Neutrophil (primary cell): Measurements from ENCODE around the gene ACIN1.

Source experiments
- H3K27ac ChIP-seq: fragments of 200-600 bp; sonication (generic); 2 replicates; pipeline ENCODE4 v1.5.1; 2016; ENCODE audit warnings: mild to moderate bottlenecking, moderate library complexity
- H3K27me3 ChIP-seq: fragments of 200-600 bp; sonication (generic); 2 replicates; pipeline ENCODE4 v1.6.0; 2016; ENCODE audit warnings: mild to moderate bottlenecking
- H3K36me3 ChIP-seq: fragments of 200-600 bp; sonication (generic); 2 replicates; pipeline ENCODE4 v1.5.1; 2017
- H3K4me1 ChIP-seq, 2 experiments: fragments of 200-600 bp in 1 of 2; sonication (generic) in 1 of 2; 1 replicate in 1 of 2; 2 replicates in 1 of 2; pipeline versions ENCODE4 v1.5.1 to v1.6.1; 2013 to 2016; ENCODE audit warnings: low read depth in 1 of 2, low read length in 1 of 2, mild to moderate bottlenecking in 1 of 2, moderate library complexity in 1 of 2; ENCODE audit not compliant: control insufficient read depth in 1 of 2, insufficient read depth in 1 of 2
- H3K4me3 ChIP-seq, 2 experiments: fragments of 200-600 bp in 1 of 2; sonication (generic) in 1 of 2; 1 replicate in 1 of 2; 2 replicates in 1 of 2; pipeline ENCODE4 v1.5.1; 2013 to 2016; ENCODE audit warnings: low read depth in 1 of 2, low read length in 1 of 2, mild to moderate bottlenecking in 1 of 2, moderate library complexity in 1 of 2
- H3K9me3 ChIP-seq: fragments of 200-600 bp; sonication (generic); 2 replicates; pipeline ENCODE4 v1.5.1; 2016
- CTCF ChIP-seq: fragments of 200-600 bp; sonication (generic); IDR thresholded peaks from 2 replicates; pipeline ENCODE4 v1.5.1; 2016; ENCODE audit warnings: antibody characterized with exemption

The ACIN1 gene

GRCh38 chr14:23009939-23010726, 84.8 kb downstream of the ACIN1 start, which contains the start of gene C14orf93:
C14orf93 (minus strand) TSS chr14:23010143; CDS start chr14:22999023, 11,120 bp downstream.
- Histone ChIP-seq H3K36me3 (no peaks in the 10 kb centered on the region), H3K27ac (peak within 1 kb of the TSS; percentile 85), H3K9me3 (no peaks in the 10 kb centered on the region), H3K4me3 (peak within 1 kb of the TSS; percentile 70 to 90), H3K4me1 (peaks cover 29 to 35% of the 10 kb centered on the region in 2 experiments), H3K27me3 (no peaks in the 10 kb centered on the region)
- TF ChIP-seq CTCF: no peak

GRCh38 chr14:23009483-23009938, 85.4 kb downstream of the ACIN1 start:
- H3K27ac ChIP-seq: peak overlapping the region; percentile 85
- no peak for TF ChIP-seq CTCF
- H3K9me3 ChIP-seq: no peaks in the 10 kb centered on the region
- peak overlapping the region; percentile 70 to 90 for H3K4me3 ChIP-seq
- no peaks in the 10 kb centered on the region for H3K36me3 ChIP-seq
- peaks cover 29 to 35% of the 10 kb centered on the region in 2 experiments for H3K4me1 ChIP-seq
- no peaks in the 10 kb centered on the region for H3K27me3 ChIP-seq

DNA sequence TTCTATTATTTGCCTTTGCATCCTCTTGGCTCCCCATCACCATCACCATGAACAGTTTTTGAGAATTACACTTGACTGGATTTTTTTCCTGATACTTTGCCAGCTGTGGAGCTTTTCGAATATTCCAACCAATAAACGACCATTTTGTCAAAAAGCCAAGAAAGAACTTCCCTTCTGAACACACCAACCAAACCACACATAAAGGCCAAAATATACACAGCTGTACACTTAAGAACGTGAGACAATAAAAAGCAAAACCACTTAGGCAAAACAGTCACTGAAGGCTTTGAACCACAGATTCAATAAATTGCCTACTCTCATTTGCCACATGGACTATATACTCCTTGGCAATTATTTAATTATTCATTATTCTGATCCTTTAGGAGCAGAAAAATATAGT, 86.1 kb downstream of the ACIN1 start:
- no peaks in the 10 kb centered on the region for H3K9me3 ChIP-seq
- H3K27me3 ChIP-seq: no peaks in the 10 kb centered on the region
- H3K4me3 ChIP-seq: peak overlapping the region in 1 of 2 experiments; percentile 90
- H3K4me1 ChIP-seq: peaks cover 29 to 35% of the 10 kb centered on the region in 2 experiments
- no peak for TF ChIP-seq CTCF
- no peaks in the 10 kb centered on the region for H3K36me3 ChIP-seq
- peak overlapping the region; percentile 85 for H3K27ac ChIP-seq
